Astrocyte (in vitro differentiated cells and primary cell): ENCODE data around the gene MAN1A1. TPM values are rescaled to one million over a fixed set of nuclear protein-coding genes. Genes with fewer than 3 reads are reported as not detected.

Experiments used
- DNase-seq: peaks from one replicate; pipeline ENCODE4 v3.0.0-alpha.2; 2010; ENCODE audit warnings: low read depth
- FAIRE-seq: peaks from 2 replicates; lab custom pipeline; 2011; peaks lifted over from hg19 to GRCh38; lab: Jason Lieb, UNC
- H2AFZ ChIP-seq: 2 replicates; pipeline ENCODE4 v1.6.0; 2012; ENCODE audit warnings: low read depth, low read length, inconsistent platforms
- H3K27ac ChIP-seq: 2 replicates; pipeline ENCODE4 v1.5.1; 2011; ENCODE audit warnings: low read depth, low read length, inconsistent platforms
- H3K27me3 ChIP-seq: 2 replicates; pipeline ENCODE4 v1.6.0; 2011; ENCODE audit warnings: low read length, inconsistent platforms; ENCODE audit not compliant: insufficient read depth
- H3K36me3 ChIP-seq: 2 replicates; pipeline ENCODE4 v1.5.1; 2011; ENCODE audit warnings: low read length, inconsistent platforms; ENCODE audit not compliant: insufficient read depth
- H3K4me1 ChIP-seq: 2 replicates; pipeline ENCODE4 v1.5.1; 2011; ENCODE audit warnings: low read length, inconsistent platforms; ENCODE audit not compliant: insufficient read depth
- H3K4me2 ChIP-seq: 2 replicates; pipeline ENCODE4 v1.6.0; 2012; ENCODE audit warnings: low read length, inconsistent platforms
- H3K4me3 ChIP-seq: 2 replicates; pipeline ENCODE4 v1.5.1; 2011; ENCODE audit warnings: low read depth, mild to moderate bottlenecking, low read length, inconsistent platforms; ENCODE audit not compliant: insufficient read depth
- H3K79me2 ChIP-seq: 2 replicates; pipeline ENCODE4 v1.6.0; 2012; ENCODE audit warnings: mild to moderate bottlenecking, low read length, inconsistent platforms; ENCODE audit not compliant: insufficient read depth
- H3K9ac ChIP-seq: 2 replicates; pipeline ENCODE4 v1.6.0; 2012; ENCODE audit warnings: mild to moderate bottlenecking, low read length, inconsistent platforms
- H3K9me3 ChIP-seq: 2 replicates; pipeline ENCODE4 v1.5.1; 2012; ENCODE audit warnings: low read depth, mild to moderate bottlenecking, low read length, inconsistent platforms; ENCODE audit not compliant: insufficient read depth
- H4K20me1 ChIP-seq: 2 replicates; pipeline ENCODE4 v1.6.0; 2012; ENCODE audit warnings: low read length, inconsistent platforms; ENCODE audit not compliant: insufficient read depth
- H3K27ac Mint-ChIP-seq: one replicate; pipeline ENCODE4 v1.8.0; 2021; ENCODE audit warnings: mild to moderate bottlenecking, mixed read lengths; ENCODE audit not compliant: unreplicated experiment
- H3K27me3 Mint-ChIP-seq: one replicate; pipeline ENCODE4 v1.8.0; 2021; ENCODE audit warnings: low read depth, mixed read lengths; ENCODE audit not compliant: unreplicated experiment
- H3K36me3 Mint-ChIP-seq: one replicate; pipeline ENCODE4 v1.8.0; 2021; ENCODE audit warnings: low read depth, mixed read lengths; ENCODE audit not compliant: unreplicated experiment
- H3K4me1 Mint-ChIP-seq: one replicate; pipeline ENCODE4 v1.8.0; 2021; ENCODE audit warnings: low read depth, mixed read lengths; ENCODE audit not compliant: unreplicated experiment
- H3K4me3 Mint-ChIP-seq: one replicate; pipeline ENCODE4 v1.8.0; 2021; ENCODE audit warnings: mild to moderate bottlenecking, moderate library complexity, mixed read lengths; ENCODE audit not compliant: unreplicated experiment
- H3K9me3 Mint-ChIP-seq: one replicate; pipeline ENCODE4 v1.8.0; 2021; ENCODE audit warnings: mild to moderate bottlenecking, mixed read lengths; ENCODE audit not compliant: unreplicated experiment
- CTCF ChIP-seq: IDR thresholded peaks from 2 replicates; pipeline ENCODE4 v1.5.1; 2011; ENCODE audit warnings: low read depth, mild to moderate bottlenecking, inconsistent platforms, low read length, moderate library complexity; ENCODE audit not compliant: insufficient read depth
- EZH2 ChIP-seq: IDR thresholded peaks from 2 replicates; pipeline ENCODE4 v1.6.1; 2012; ENCODE audit warnings: mild to moderate bottlenecking, low read length, inconsistent platforms; ENCODE audit not compliant: insufficient read depth
- total RNA-seq: library from RNA; stranded (reverse); gene quantifications from 2 replicates; pipeline ENCODE4 v1.2.1, GENCODE V29; 2021

Gene MAN1A1
- total RNA-seq, 1 donor from 2014 or later = 11.7 TPM

DNA sequence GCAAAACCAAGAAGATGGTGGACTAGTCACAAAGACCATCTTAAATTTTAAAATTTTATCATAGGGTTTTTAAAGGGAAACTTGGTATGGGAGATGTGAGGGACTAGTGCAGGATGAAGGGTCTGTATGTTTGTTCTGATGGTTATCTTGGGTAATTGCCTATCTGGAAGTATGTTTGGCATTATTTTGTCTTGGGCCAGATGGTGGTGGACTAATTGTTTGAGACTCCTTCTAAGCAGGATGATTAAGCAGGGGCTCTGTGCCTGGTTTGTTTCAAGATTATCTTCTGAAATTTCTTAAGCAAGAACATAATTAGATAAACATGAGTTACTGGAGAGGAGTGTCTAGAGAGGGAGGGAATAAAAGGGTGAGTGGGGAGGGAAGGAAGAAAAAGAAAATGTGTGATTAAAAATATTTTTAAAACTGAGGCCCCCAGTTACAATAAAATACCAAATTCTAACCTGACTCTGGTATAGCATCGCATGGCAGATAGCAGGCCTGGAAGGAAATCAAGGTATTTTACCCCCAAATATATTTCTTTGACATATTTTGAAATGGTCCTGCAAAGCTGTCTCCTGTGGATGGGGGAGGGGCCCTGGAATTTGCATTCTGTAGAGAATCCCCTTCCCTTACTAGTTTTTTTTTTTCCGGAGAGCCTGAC lies 221.2 kb downstream of the MAN1A1 start:
- H3K27ac ChIP-seq = no peak overlapping the region
- no peak overlapping the region for H3K4me3 Mint-ChIP-seq

DNA sequence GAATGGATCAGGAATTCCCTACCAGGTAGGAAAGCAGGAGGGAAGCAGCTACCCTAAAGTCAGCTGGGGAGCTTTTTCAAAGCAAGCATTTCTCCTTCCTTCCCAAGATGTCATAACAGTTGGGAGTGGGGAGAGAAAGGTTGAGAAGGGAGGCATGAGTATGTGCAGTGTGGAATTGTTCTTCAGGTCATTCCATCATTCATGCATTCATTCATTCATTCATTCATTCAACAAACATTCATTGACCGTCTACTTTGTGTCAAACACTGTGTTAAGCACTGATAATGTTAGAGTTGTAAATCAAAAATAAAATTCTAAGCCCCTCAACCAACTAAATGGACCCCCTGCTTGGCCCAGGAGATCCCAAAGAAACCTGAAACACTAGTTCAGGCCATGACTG lies 221.9 kb downstream of the MAN1A1 start:
- no peaks in the 10 kb centered on the region for H3K79me2 ChIP-seq
- H3K4me1 Mint-ChIP-seq = peaks cover 9% of the 10 kb centered on the region
- H3K4me3 Mint-ChIP-seq = no peak overlapping the region
- H3K27ac Mint-ChIP-seq = no peak overlapping the region
- no peaks in the 10 kb centered on the region for H3K27me3 ChIP-seq
- H4K20me1 ChIP-seq = no peaks in the 10 kb centered on the region
- no peaks in the 10 kb centered on the region for H3K36me3 ChIP-seq
- FAIRE-seq = no peak
- H3K9me3 Mint-ChIP-seq = no peaks in the 10 kb centered on the region
- no peak overlapping the region for H3K4me2 ChIP-seq
- H3K9me3 ChIP-seq = no peaks in the 10 kb centered on the region
- no peak overlapping the region for H3K27ac ChIP-seq
- DNase-seq = no peak
- H3K4me3 ChIP-seq = no peak overlapping the region
- peaks cover 14% of the 10 kb centered on the region for H3K4me1 ChIP-seq
- no peak overlapping the region for H3K9ac ChIP-seq
- H3K27me3 Mint-ChIP-seq = no peaks in the 10 kb centered on the region
- no peaks in the 10 kb centered on the region for H3K36me3 Mint-ChIP-seq
- TF ChIP-seq EZH2 (no peak), CTCF (no peak)
- H2AFZ ChIP-seq = no peak overlapping the region

More for the DNA sequence above, 221.2 kb downstream of the MAN1A1 start:
- Histone ChIP-seq H3K9ac (no peak overlapping the region), H3K79me2 (no peaks in the 10 kb centered on the region), H2AFZ (no peak overlapping the region), H3K4me3 (no peak overlapping the region), H3K27me3 (no peaks in the 10 kb centered on the region), H4K20me1 (no peaks in the 10 kb centered on the region), H3K36me3 (no peaks in the 10 kb centered on the region), H3K4me2 (no peak overlapping the region), H3K4me1 (peaks cover 14% of the 10 kb centered on the region), H3K9me3 (no peaks in the 10 kb centered on the region)
- Mint-ChIP-seq H3K27ac (no peak overlapping the region), H3K4me1 (peaks cover 9% of the 10 kb centered on the region), H3K27me3 (no peaks in the 10 kb centered on the region), H3K9me3 (peaks cover 1% of the 10 kb centered on the region), H3K36me3 (no peaks in the 10 kb centered on the region)
- TF ChIP-seq CTCF (no peak), EZH2 (no peak)
- DNase-seq (no peak), FAIRE-seq (no peak)
